Measurements from ENCODE around the gene LRRC74A.
A peak's percentile ranks its signal among the peaks of the same experiment; 100 is the strongest.

DNA sequence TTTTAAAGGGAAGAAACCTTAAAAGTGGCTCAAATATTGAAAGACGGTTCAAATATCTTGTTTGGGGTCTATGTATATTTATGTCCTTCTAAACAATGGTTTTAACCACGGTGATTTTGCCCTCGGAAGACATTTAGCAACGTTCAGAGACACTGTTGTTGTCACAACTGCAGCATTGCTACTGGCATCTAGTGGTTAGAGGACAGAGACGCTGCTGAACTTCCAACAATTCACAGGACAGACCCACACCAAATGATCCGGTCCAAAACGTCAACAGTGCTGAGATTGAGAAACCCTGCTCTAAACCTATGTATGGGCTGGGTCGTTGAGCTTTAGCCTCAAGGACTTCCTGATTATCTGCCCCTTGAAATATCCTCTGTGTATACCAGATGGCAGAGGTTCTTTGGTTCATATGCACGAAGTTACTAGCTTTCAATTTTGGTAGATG, 15.2 kb upstream of the LRRC74A start:
- TF ChIP-seq, protein P1, sequence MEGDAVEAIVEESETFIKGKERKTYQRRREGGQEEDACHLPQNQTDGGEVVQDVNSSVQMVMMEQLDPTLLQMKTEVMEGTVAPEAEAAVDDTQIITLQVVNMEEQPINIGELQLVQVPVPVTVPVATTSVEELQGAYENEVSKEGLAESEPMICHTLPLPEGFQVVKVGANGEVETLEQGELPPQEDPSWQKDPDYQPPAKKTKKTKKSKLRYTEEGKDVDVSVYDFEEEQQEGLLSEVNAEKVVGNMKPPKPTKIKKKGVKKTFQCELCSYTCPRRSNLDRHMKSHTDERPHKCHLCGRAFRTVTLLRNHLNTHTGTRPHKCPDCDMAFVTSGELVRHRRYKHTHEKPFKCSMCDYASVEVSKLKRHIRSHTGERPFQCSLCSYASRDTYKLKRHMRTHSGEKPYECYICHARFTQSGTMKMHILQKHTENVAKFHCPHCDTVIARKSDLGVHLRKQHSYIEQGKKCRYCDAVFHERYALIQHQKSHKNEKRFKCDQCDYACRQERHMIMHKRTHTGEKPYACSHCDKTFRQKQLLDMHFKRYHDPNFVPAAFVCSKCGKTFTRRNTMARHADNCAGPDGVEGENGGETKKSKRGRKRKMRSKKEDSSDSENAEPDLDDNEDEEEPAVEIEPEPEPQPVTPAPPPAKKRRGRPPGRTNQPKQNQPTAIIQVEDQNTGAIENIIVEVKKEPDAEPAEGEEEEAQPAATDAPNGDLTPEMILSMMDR (optimal IDR thresholded peaks at IDR 0.05 in 1 of 3, IDR thresholded peaks at IDR 0.05 in 1 of 3, conservative IDR thresholded peaks at IDR 0.05 in 1 of 3; ENCODE audit: extremely low read depth in 1 of 3, insufficient read depth in 2 of 3, low read length in 3 of 3) = peak; percentile 62 to 77 (median 63)
- TF ChIP-seq EZH2 (IDR thresholded peaks at IDR 0.05; ENCODE audit: low read length) = no peak

Data from keratinocyte (primary cell).